ENCODE data around the gene AGRP.
"Not testable (repeated sequence)": the region's sequence is repeated elsewhere in the genome, so short reads cannot be mapped to it uniquely, and the experiment has no call there.

AGRP gene

DNA sequence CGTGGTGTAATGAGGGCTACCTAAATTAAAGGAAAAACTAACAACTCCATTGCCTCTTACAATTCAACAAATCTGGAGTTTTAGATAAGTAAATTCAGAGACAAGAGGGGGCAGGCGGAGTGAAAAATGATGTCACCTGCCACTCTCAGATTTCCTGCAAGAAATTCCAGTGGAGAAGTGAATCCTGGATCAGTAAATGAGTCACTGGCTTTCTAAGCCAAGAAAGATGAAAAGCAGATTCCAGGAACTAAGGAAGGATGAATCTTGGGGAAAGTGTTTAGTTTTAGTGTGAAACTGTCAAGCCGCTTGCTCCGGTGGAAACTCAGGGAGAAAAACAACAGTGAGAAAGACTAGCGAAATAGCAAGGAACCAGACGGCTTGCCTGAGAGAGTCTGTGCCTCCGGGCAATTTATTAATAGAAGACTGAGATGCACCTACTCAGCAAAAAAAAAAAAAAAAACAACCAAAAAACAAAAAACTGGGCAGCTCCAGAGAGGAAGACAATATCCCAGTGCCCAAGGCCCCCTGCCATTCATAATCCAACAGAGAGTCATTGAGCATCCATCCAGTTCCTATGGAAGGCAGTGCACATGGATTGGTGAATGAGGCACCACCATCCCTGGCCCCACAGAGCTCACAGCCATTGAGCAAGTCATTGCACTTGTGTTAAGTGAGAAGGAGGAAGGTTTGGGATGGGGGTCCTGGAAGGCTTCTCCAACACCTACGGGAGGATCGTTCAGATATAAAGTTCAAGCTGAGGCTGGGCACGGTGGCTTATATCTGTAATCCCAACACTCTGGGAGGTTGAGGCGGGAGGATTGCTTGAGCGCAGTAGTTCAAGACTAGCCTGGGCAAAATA is 33.2 kb upstream of the AGRP start:
- no peak overlapping the region for H3K27ac ChIP-seq
- TF ChIP-seq, protein P1, sequence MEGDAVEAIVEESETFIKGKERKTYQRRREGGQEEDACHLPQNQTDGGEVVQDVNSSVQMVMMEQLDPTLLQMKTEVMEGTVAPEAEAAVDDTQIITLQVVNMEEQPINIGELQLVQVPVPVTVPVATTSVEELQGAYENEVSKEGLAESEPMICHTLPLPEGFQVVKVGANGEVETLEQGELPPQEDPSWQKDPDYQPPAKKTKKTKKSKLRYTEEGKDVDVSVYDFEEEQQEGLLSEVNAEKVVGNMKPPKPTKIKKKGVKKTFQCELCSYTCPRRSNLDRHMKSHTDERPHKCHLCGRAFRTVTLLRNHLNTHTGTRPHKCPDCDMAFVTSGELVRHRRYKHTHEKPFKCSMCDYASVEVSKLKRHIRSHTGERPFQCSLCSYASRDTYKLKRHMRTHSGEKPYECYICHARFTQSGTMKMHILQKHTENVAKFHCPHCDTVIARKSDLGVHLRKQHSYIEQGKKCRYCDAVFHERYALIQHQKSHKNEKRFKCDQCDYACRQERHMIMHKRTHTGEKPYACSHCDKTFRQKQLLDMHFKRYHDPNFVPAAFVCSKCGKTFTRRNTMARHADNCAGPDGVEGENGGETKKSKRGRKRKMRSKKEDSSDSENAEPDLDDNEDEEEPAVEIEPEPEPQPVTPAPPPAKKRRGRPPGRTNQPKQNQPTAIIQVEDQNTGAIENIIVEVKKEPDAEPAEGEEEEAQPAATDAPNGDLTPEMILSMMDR (conservative IDR thresholded peaks at IDR 0.05) = no peak

DNA sequence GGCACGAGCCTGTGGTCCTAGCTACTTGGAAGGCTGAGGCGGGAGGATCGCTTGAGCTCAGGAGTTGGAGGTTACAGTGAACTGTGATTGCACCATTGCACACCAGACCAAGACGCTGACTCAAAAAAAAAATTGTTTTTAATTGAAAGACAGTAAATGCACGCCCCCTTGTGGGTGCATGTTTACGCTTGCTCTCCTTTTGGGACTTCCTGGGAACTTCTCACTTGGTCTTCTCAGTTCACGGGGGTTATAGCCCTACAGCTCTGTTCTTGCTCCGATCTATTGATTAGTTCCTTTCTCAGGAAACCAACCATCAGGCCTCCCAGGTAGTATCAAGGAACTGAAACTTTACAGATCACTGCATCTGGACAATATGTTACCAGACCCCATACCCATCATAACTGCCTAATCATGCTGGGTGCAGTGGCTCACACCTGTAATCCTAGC is 31.1 kb upstream of the AGRP start:
- no peak overlapping the region for H3K27ac ChIP-seq
- TF ChIP-seq, protein P1 (conservative IDR thresholded peaks at IDR 0.05) = peak; percentile 71

DNA sequence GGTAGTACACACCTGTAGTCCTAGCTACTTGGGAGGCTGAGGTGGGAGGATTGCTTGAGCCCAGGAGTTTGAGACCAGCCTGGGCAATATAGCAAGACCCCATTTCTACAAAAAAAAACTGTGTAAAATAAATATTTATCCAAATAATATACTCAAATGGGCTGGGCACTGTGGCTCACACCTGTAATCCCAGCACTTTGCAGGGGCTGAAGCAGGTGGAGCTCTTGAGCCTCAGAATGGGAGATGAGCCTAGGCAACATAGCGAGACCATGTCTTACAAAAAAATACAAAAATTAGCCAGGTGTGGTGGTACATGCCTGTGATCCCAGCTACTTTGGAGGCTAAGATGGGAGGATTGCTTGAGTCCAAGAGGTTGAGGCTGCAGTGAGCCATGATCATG is 30.5 kb upstream of the AGRP start:
- H3K27ac ChIP-seq = not testable (repeated sequence)

DNA sequence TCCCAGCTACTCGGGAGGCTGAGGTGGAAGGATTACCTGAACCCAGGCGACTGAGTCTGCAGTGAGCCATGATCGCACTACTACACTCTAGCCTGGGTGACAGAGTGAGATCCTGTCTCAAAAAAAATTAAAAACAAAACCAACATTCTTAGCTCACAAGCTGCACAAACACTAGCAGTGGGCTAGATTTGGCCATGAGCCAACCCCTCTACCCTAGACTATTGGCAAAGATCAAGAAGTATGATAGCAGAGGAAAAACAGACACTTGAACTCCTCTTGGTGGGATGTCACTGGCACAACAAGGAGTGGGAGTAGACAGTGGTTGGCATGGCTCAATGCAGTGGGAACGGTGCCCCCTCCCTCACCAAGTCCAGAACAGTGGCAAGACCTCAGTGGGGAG is 25.7 kb upstream of the AGRP start:
- no peak overlapping the region for H3K27ac ChIP-seq
- TF ChIP-seq, protein P1 (conservative IDR thresholded peaks at IDR 0.05) = no peak

DNA sequence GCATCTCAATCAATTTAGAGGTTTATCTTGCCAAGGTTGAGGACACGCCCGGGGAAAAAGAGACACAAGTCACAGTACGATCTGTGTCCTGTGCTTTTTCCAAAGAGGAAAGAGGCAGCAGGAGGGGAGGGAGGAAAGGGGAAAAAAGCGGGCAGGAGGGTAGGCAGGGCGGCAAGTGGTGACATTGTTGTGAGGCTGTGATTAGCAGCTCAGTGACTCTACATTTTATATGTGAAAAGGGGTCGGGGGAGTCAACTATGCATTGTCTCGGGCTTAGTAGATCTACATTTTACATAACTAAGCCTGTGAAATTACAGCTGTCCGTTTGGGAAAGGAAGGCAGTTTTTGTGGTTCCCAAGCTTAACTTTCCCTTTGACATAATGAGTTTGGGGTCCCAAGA is 23.1 kb upstream of the AGRP start:
- no peak overlapping the region for H3K27ac ChIP-seq
- TF ChIP-seq, protein P1 (conservative IDR thresholded peaks at IDR 0.05) = no peak

DNA sequence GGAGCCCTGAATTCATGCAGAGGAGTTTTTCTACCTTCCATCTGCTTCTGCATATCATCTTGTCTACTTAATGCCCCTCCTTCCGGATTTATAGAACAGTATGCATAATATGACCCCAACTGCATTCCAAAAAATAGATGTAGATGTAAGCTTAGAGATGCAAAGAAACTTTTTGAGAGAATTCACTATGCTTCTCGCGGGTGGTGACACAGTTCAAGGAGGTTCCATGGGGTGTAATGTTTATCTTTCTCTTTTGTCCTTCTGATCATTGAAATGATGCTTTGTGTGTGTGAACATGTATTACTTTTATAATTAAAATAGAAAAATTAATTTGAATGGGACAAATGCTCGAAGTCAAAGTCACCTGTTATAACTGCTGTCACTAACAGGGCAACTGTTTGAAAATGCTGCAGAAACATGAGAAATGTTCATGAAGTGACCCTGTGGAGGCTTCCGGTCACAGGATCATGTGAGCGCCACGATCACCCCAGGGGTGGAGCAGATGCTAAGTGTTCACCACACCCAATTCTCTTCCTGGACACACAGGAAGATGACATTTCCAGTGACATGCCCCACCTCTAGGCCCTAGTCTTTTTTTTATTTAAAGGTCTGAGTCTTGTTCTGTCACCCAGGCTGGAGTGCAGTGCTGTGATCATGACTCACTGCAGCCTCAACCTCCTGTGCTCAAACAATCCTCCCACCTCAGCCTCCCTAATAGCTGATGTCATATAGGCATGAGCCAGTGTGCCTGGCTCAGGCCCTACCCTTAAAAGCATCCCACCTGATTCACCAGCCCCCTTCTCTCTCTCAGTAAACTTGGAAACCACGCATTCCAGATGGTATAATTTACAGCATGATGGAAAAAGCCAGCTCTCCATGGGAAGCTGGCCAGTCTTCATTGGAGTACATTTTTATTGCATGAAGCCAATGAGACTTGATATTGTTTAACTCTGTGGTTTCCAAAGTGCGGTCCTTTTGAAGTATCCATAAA is 21.0 kb upstream of the AGRP start:
- TF ChIP-seq, protein P1 (conservative IDR thresholded peaks at IDR 0.05) = no peak
- no peak overlapping the region for H3K27ac ChIP-seq

DNA sequence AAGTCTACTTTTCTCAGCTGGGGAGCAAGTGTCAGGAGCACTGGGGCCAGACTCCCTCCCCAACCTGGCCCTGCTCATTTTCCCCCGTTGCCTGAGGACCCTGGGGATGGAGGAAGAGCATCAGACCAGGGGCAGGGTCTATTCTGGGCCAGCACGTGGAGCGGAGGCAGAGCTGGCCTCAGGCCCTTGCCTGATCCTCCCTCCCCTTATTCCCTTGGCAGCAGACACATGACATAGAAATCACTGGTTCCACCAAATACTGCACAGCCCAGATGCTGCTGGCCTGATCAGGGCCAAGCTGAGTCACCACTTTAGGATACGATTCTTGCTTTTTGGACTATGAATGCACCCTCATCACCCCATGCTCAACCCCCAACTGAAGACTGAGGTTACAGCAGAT is 15.8 kb upstream of the AGRP start:
- TF ChIP-seq, protein P1 (conservative IDR thresholded peaks at IDR 0.05) = no peak
- H3K27ac ChIP-seq = no peak overlapping the region
